ENCODE measurements around the gene CNTNAP2. TPM values are rescaled to one million over a fixed set of nuclear protein-coding genes. Genes with fewer than 3 reads are reported as not detected.

Gene CNTNAP2
- total and polyA plus RNA-seq, 4 donors, result 0.14 to 2.3 (median 1.1) TPM

DNA sequence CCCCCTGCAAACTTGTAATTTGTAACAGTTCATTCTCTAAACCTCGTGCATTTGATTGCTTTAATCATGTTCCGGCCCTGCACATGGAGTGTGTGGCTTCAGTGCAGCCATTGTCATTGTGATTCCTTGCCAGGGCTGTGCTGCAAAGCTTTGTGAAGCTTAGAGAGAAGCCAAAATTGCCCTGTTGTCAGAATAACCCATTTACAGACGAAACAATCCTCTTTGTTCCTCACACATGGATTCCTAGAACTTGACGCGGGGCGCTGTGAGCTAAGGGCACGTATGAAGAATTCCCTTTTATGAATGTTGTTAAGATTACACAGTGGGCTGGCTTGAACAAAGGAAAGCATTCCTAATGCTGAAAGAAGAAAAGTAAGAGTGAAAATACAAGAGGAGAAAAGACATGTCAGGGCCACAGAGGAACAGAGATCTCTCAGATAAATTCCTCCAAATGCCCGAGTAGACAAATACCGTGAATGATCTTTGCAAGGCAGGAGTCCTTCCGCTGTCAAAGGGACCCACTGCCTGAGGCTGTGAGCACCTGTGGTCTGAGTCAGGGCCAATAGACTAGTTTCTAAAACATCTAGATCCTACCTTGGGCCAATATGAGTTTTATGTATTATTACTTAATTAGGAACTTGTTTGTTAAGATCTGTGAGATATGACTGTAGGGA is 2268.5 kb downstream of the CNTNAP2 start:
- Histone ChIP-seq H3K9ac (ENCODE audit: low read depth in 1 of 2, low read length in 2 of 2) (no peak overlapping the region), H3K27me3 (ENCODE audit: control insufficient read depth in 4 of 4, insufficient read depth in 4 of 4, low read length in 3 of 4) (no peaks in the 10 kb centered on the region), H3K4me3 (ENCODE audit: low read depth in 1 of 3, low read length in 3 of 3) (no peak overlapping the region), H3K4me1 (ENCODE audit: control insufficient read depth in 4 of 4, insufficient read depth in 4 of 4, low read length in 3 of 4) (peaks cover 0 to 4% (median 2%) of the 10 kb centered on the region in 4 donors), H3K36me3 (ENCODE audit: control insufficient read depth in 4 of 4, insufficient read depth in 3 of 4, low read depth in 1 of 4, low read length in 3 of 4) (no peaks in the 10 kb centered on the region), H3K9me3 (ENCODE audit: control insufficient read depth in 4 of 4, low read length in 3 of 4) (no peaks in the 10 kb centered on the region), H3K27ac (ENCODE audit: low read depth in 1 of 2, low read length in 2 of 2) (no peak overlapping the region)
- 93% methylated on average over 10 of the region's 10 CpGs for WGBS
- DNase-seq (ENCODE audit: low spot score), result no peak
- no peak for TF ChIP-seq FOXA2 (IDR thresholded peaks at IDR 0.05)
- TF ChIP-seq JUND (IDR thresholded peaks at IDR 0.05), result no peak
- TF ChIP-seq FOXA1 (IDR thresholded peaks at IDR 0.05), result no peak
- no peak for TF ChIP-seq HNF4G (IDR thresholded peaks at IDR 0.05)
- TF ChIP-seq, protein P1, sequence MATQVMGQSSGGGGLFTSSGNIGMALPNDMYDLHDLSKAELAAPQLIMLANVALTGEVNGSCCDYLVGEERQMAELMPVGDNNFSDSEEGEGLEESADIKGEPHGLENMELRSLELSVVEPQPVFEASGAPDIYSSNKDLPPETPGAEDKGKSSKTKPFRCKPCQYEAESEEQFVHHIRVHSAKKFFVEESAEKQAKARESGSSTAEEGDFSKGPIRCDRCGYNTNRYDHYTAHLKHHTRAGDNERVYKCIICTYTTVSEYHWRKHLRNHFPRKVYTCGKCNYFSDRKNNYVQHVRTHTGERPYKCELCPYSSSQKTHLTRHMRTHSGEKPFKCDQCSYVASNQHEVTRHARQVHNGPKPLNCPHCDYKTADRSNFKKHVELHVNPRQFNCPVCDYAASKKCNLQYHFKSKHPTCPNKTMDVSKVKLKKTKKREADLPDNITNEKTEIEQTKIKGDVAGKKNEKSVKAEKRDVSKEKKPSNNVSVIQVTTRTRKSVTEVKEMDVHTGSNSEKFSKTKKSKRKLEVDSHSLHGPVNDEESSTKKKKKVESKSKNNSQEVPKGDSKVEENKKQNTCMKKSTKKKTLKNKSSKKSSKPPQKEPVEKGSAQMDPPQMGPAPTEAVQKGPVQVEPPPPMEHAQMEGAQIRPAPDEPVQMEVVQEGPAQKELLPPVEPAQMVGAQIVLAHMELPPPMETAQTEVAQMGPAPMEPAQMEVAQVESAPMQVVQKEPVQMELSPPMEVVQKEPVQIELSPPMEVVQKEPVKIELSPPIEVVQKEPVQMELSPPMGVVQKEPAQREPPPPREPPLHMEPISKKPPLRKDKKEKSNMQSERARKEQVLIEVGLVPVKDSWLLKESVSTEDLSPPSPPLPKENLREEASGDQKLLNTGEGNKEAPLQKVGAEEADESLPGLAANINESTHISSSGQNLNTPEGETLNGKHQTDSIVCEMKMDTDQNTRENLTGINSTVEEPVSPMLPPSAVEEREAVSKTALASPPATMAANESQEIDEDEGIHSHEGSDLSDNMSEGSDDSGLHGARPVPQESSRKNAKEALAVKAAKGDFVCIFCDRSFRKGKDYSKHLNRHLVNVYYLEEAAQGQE (IDR thresholded peaks at IDR 0.05), result no peak
- TF ChIP-seq EGR1 (IDR thresholded peaks at IDR 0.05; ENCODE audit: low read depth in 2 of 2), result no peak
- no peak for TF ChIP-seq CTCF (IDR thresholded peaks at IDR 0.05; ENCODE audit: low read depth, low read length, missing input control)
- no peak for TF ChIP-seq RAD21 (IDR thresholded peaks at IDR 0.05)
- no peak for TF ChIP-seq ZBTB33 (IDR thresholded peaks at IDR 0.05)
- no peak for TF ChIP-seq RXRA (IDR thresholded peaks at IDR 0.05)
- no peak for TF ChIP-seq GABPA (IDR thresholded peaks at IDR 0.05 in 1 of 2, conservative IDR thresholded peaks at IDR 0.05 in 1 of 2)
- TF ChIP-seq SP1 (IDR thresholded peaks at IDR 0.05), result no peak
- TF ChIP-seq TAF1 (conservative IDR thresholded peaks at IDR 0.05), result no peak
- no peak for TF ChIP-seq YY1 (IDR thresholded peaks at IDR 0.05)
- TF ChIP-seq, protein P2, sequence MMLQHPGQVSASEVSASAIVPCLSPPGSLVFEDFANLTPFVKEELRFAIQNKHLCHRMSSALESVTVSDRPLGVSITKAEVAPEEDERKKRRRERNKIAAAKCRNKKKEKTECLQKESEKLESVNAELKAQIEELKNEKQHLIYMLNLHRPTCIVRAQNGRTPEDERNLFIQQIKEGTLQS (IDR thresholded peaks at IDR 0.05), result no peak
- no peak for TF ChIP-seq HNF4A (conservative IDR thresholded peaks at IDR 0.05)
- TF ChIP-seq NR2F2 (IDR thresholded peaks at IDR 0.05), result no peak
- no peak for TF ChIP-seq MAX (IDR thresholded peaks at IDR 0.05)
